Stimulated activated CD8-positive, alpha-beta memory T cell treated with anti-CD3 and anti-CD28 coated beads, Interleukin-4, amount 100 ng/mL, for 4 hours (primary cell): Measurements from ENCODE around the gene ZNF490.
"Not testable (repeated sequence)": the region's sequence is repeated elsewhere in the genome, so short reads cannot be mapped to it uniquely, and the experiment has no call there.

ENCODE experiments used
- DNase-seq, 2 donors: peaks; one replicate each; pipeline ENCODE4 v3.0.0-alpha.2; 2020; ENCODE audit warnings: low read depth in 2 of 2, low spot score in 1 of 2

The ZNF490 gene

DNA sequence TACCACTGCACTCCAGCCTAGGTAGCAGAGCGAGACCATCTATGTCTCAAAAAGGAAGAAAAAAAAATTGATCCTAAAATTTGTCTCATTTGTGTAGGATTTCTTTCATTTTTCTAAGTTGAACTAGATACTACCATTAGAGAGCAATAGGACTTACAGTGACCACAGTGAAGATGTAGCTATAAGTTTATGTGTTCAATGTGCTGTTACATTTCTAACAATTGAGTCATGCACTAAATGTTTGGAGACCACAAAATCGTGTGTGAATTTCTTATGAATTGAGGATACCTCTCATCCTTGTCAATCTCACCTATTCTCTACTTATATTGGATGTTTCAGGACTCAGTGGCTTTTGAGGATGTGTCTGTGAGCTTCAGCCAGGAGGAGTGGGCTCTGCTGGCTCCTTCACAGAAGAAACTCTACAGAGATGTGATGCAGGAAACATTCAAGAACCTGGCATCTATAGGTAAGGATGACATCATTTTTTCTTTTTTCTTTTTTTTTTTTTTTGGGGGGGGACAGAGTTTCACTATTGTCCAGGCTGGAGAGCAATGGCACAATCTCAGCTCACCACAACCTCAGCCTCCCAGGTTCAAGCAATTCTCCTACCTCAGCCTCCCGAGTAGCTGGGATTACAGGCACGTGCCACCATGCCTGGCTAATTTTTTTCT is 12.9 kb upstream of the ZNF490 start:
- no peak for DNase-seq

- DNase-seq = not testable (repeated sequence)
Observed at GRCh38 chr19:12621253-12622024, 10.8 kb upstream of the ZNF490 start.

DNA sequence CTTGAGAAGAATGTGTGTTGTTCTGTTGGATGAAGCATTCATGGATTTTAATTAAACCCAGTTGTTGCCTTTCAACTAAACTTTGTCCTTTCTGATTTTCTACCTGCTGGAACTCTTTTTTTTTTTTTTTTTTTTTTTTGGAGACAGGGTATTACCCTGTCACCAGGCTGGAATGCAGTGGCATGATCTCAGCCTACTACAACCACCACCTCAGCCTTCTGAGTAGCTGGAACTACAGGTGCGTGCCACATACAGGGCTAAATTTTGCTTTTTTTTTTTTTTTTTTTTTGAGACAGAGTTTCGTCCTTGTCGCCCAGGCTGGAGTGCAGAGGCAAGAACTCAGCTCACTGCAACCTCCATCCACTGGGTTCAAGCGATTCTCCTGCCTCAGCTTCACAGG is 7.0 kb upstream of the ZNF490 start:
- no peak for DNase-seq

DNA sequence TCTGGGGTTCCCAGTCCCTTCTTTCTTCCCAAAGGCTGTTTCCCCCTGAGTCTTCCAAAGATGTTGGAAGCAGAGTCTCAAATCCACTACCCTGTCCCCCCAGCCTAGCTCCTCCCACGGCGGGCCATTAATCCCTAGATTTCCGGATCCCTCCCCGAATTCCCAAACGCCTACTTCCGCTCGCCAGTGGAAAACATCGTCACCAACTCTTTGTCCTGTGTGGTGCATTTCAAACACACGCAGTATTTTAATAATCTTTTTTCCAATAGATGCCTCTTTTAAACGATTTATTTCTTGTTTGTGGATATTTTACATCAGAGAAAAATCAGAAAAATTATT is 717 bp upstream of the ZNF490 start:
- no peak for DNase-seq

DNA sequence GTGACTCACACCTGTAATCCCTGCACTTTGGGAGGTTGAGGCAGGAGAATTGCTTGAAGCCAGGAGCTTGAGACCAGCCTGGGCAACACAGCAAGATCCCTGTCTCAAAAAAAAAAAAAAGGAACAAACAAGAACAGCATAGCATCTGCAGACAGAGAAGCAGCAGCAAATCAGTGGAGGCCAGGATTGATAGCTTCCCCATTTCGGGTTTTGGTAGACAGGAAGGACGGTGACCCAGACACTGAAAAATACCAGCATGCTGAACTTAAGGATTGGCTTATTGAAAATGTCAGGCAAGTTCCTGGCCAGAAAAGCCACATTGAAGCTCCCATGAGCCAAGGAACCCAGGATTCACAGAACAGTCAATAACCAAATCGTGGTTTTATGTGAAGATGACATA is 3.0 kb downstream of the ZNF490 start:
- DNase-seq = no peak

- DNase-seq = no peak
Observed at GRCh38 chr19:12606796-12607195, 3.8 kb downstream of the ZNF490 start.

DNA sequence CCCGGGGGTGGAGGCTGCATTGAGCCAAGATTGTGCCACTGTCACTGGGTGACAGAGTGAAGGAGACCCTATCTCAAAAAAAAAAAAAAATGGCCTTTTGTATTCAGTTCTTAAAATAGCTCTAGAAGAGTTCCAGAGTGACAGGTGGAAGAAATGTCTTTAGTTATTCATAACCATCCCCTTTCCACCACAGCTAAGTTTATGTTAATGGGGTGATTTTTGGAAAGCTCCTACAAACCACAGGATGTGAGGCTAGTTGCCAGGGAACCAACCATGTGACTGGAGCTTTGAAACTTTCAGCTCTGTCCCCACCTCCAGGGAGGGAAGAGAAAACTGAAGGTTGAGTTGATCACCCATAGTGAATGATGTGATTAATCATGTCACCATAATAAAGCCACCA is 6.9 kb downstream of the ZNF490 start:
- no peak for DNase-seq

DNA sequence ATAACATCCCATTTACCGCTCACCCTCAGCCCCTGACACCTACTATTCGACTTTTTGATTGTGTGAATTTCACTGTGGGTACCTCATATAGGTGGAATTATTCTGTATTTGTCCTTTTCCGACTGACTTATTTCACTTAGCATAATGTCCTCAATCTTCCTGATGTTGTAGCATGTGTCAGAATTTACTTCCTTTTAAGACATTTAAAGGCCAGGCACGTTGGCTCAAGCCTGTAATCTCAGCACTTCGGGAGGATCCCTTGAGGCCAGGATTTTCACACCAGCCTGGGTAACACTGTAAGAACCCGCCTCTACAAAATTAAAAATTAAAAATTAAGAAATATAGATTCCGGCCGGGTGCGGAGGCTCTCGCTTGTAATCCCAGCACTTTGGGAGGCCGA is 13.0 kb downstream of the ZNF490 start:
- DNase-seq = no peak

DNA sequence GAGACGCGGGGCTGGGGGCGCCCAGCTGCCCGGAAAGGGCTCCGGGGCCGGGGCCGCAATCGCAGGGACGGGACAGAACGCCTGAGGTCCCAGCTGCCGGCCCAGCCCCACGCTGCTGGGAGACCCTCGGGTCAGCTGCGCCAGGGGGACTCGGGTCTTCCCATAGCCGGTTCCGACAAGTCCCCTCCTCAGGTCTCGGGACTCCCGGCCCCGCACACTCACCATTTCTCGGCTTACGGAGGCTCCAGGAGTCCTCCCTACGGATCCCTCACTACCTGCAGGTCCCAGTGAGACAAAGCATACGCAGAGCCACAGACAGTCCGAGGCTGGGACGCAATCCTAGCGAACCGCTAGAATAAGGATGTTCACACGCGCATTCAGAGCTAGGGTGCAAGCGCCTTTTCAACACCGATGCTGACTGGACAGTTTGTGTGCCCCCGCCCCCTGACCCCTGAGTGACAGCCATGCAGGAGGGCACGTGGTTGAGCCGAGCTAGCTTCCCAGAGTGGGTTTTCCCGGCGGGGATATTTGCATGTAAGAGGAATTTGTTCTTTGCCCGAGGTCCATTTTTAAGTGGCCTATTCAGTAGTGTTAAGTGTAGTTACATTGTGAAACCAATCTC is 13.6 kb downstream of the ZNF490 start:
- DNase-seq = no peak

GRCh38 chr19:12596485-12596884 is 14.1 kb downstream of the ZNF490 start:
- DNase-seq = no peak

DNA sequence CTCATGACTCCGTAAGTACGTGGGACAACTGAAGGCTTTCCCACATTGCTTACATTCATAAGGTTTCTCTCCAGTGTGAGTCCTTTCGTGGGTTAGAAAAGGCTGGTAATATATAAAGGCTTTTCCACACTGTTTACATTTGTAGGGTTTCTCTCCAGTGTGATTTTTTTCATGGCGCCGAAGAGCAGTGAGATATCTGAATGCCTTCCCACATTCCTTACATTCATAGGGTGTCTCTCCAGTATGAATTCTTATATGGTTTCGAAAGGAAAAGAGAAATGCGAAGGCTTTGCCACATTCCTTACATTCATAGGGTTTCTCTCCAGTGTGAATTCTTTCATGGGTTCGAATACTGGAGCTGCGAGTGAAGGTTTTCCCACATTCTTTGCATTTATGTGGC is 29.5 kb downstream of the ZNF490 start:
- no peak for DNase-seq

DNA sequence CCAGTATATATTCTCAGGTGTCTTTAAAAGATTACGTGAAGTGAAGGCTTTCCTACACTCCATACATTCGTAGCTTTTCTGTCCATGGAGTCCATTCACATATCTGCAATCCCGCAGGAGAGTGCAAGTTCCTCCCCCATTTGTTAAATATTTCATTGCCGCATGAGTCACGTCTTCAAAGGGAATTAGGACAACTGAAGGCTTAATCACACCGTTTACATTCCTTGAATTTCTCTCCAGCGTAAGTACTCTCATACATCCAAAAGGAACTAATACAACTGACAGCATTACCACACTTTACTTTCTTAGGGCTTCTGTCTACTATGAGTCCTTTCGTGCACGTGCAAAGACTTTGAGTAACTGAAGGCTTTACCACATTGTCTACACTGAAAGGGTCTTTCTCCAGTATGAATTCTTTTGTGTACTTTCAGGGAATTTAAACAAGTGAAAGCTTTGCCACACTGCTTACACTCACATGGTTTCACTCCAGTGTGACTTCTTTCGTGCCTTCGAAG is 30.4 kb downstream of the ZNF490 start:
- no peak for DNase-seq

DNA sequence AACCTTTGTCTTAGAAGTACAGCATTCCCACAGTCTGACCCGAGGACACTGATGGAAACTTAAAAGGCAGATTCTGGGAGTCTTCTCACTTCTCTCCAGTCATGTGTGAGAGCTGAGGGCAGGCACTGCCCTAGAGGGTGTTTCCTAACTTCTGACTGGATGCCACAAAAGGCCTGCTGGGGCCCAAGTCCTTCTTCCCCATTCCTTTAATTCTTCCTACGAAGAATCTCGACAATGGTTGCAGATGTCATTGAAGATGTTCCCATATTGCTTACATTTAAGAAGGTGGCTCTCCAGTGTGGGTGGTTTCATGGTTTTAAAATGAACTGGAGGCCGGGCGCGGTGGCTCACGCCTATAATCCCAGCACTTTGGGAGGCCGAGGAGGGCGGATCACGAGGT is 32.0 kb downstream of the ZNF490 start:
- no peak for DNase-seq

- DNase-seq = no peak
Observed at GRCh38 chr19:12574036-12574435, 36.6 kb downstream of the ZNF490 start.

DNA sequence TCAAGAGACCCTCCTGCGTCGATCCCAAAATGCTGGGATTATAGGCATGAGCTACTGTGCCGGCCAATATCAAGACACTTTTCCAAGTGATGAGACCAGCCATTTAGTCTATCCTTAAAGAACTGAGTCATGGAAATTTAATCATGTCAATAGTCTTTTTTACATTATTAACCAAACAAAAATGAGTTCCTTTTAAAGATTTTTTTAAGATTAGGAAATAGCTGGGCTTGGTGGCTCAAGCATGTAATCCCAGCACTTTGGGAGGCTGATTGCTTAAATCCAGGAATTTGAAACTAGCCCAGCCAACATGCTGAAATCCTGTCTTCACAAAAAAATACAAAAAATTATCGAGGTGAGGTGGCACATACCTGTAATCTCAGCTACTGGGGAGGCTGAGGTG is 42.7 kb downstream of the ZNF490 start:
- DNase-seq = no peak

GRCh38 chr19:12566380-12566779 is 44.2 kb downstream of the ZNF490 start:
- DNase-seq = not testable (repeated sequence)

- DNase-seq = peak; percentile 74 to 91
Observed at GRCh38 chr19:12564016-12564664, 46.5 kb downstream of the ZNF490 start.

DNA sequence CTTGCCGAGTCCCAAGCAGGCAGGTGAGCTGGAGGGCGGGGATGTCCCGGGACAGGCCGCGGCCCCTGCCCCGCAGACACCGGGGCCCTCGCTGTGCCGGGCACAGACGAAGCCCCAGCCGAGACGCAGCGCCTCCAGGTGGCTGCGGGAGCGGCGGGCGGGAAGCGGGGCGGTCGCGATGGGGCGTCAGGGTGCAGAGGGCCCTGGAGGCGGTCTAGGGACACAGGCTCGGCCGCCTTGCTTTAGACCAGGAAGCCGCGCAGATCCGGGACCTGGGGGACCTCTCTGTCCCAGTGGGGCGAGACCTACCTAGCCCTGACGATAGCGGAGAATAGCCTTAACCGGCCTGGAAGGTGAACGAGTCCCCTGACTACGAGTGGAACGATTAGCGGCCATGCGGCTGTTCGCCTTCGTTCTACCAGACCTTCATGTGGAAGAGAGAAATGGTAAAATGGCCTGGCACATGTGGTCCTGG is 55.1 kb downstream of the ZNF490 start:
- DNase-seq = no peak

- peak; percentile 77 to 87 for DNase-seq
Observed at GRCh38 chr19:12551060-12551832, 59.4 kb downstream of the ZNF490 start, which contains the start of gene ZNF564. Gene ZNF564 (minus strand): TSS chr19:12551482. CDS start chr19:12551332, 150 bp downstream.

GRCh38 chr19:12546903-12547302 is 63.7 kb downstream of the ZNF490 start:
- no peak for DNase-seq

GRCh38 chr19:12546068-12546467 is 64.5 kb downstream of the ZNF490 start:
- no peak for DNase-seq
